Activated naive CD4-positive, alpha-beta T cell treated with Interleukin-2 at 50 U/mL for 16 hours (primary cell): ENCODE measurements around the gene APOBEC3G.
"Not testable (repeated sequence)": the region's sequence is repeated elsewhere in the genome, so short reads cannot be mapped to it uniquely, and the experiment has no call there.

Experiments used
- DNase-seq: peaks from one replicate; pipeline ENCODE4 v3.0.0-alpha.2; 2020

APOBEC3G gene

DNA sequence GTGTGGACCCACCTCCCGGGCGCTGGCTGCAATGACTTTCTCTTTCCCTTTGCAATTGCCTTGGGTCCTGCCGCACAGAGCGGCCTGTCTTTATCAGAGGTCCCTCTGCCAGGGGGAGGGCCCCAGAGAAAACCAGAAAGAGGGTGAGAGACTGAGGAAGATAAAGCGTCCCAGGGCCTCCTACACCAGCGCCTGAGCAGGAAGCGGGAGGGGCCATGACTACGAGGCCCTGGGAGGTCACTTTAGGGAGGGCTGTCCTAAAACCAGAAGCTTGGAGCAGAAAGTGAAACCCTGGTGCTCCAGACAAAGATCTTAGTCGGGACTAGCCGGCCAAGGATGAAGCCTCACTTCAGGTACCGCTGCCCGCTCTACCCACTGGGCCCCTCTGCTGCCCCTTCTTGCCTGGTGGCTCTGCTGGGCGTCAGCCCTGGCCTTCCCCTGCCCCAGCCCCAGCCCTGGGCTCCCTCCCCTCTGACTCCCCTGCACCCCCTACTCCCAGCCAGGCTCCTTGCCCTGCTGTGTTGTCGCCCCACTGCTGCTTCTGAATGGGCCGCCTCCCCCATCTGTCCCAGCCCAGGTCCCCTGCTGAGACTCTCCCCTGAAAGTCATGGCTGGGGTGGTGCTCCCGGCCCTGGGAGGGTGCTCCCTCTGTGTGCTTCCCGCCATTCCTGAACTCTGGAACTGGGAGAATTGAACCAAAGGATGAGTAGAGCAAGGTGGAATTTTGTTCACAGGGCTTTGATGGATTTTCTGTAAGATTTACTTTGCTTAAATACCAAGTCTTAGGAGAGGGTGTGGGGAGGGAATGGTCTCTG lies at the start of gene APOBEC3G:
Gene APOBEC3G, plus strand, starts transcription at position 250 of the 815 bp plus-strand sequence. Its CDS starts 87 bp downstream, at position 337.
- DNase-seq = peak; percentile 63

DNA sequence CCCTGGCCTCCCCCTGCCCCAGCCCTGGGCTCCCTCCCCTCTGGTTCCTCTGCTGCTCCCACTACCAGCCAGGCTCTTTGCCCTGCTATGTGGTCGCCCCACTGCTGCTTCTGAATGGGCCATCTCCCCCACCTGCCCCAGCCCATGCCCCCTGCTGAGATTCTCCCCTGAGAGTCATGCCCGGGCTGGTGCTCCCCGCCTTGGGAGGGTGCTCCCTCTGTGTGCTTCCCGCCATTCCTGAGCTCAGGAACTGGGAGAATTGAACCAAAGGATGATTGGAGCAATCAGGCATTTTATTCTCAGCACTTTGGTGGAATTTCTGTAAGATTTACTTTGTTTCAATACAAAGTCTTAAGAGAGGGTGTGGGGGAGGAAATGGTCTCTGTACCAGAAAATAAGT lies 49.4 kb upstream of the APOBEC3G start:
- no peak for DNase-seq

GRCh38 chr22:39028281-39028680 lies 48.8 kb upstream of the APOBEC3G start:
- DNase-seq = no peak

GRCh38 chr22:39029227-39029626 lies 47.8 kb upstream of the APOBEC3G start:
- no peak for DNase-seq

GRCh38 chr22:39030705-39031104 lies 46.4 kb upstream of the APOBEC3G start:
- DNase-seq = no peak

- not testable (repeated sequence) for DNase-seq
These were observed 45.4 kb upstream of the APOBEC3G start for GRCh38 chr22:39031434-39032295.

DNA sequence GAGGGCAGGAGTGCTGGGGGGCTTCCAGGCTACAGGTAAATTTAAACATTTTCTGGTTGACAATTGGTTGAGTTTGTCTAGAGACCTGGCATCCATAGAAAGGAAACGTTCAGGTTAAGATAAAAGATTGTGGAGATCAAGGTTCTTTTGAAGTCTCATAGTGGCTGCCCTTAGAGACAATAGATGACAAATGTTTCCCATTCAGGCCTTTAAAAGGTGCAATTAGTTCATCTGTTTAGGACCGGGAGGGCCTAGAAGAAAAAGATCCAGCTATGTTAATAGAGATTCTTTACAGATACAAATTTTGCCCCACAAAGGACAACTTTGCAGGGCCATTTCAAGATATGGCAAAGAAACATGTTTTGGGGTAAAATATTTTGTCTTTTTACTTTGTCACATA lies 40.0 kb upstream of the APOBEC3G start:
- DNase-seq = not testable (repeated sequence)

DNA sequence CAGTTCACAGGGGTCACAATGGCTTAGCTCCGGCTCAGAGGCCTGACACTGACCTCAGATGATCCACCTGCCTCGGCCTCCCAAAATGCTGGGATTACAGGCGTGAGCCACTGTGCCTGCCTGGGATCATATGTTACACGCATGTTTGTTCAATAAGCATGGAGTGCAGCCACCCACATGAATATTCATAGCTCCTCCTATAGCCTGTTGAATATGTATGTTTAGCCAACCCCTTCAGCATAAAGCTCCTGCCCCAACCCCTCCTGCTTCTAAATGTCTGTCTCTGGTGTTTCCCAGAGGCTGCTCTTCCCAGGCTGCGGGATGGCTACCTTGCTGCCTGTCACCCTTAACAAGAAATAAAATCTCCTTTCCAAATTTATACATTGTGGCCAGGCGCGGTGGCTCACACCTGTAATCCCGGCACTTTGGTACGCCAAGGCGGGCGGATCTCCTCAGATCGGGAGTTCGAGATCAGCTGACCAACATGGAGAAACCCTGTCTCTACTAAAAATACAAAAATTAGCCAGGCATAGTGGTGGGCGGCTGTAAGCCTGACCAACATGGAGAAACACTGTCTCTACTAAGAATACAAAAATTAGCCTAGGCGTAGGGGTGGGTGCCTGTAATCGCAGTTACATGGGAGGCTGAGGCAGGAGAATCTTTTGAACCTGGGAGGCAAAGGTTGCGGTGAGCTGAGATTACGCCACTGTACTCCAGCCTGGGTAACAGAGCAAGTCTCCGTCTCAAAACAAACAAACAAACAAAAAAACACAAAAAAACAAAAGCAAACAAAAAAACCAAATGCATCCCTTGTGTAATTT lies 37.6 kb upstream of the APOBEC3G start:
- DNase-seq = no peak

DNA sequence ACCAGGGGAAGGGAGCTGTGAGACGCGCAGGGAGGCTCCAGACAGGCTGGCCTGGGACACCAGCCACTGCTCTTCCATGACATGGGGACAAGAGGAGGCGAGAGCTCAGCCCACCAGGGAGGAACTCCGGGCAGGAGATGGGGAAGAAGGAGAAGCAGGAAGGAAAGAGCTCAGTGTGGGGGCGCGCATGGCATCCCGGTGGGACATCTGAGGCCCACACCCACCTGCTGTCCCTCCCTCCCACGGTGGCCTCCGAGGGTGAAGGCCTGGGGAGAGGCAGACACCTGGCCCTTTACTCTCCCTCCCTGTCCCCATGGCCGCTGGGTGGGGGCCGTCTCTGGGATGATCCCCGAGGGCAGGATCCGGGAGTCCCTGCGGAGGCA lies 36.9 kb upstream of the APOBEC3G start:
- not testable (repeated sequence) for DNase-seq

DNA sequence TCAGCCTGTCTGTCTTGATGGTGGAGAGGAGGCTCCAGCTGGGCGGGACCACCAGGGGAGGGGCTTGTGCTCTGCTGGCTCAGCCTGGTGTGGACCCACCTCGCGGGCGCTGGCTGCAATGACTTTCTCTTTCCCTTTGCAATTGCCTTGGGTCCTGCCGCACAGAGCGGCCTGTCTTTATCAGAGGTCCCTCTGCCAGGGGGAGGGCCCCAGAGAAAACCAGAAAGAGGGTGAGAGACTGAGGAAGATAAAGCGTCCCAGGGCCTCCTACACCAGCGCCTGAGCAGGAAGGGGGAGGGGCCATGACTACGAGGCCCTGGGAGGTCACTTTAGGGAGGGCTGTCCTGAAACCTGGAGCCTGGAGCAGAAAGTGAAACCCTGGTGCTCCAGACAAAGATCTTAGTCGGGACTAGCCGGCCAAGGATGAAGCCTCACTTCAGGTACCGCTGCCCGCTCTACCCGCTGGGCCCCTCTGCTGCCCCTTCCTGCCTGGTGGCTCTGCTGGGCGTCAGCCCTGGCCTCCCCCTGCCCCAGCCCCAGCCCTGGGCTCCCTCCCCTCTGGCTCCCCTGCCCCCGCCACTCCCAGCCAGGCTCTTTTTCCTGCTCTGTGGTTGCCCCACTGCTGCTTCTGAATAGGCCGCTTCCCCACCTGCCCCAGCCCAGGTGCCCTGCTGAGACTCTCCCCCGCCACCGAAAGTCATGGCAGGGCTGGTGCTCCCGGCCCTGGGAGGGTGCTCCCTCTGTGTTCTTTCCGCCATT lies 36.4 kb upstream of the APOBEC3G start, which contains the start of gene APOBEC3F:
Gene APOBEC3F, plus strand, starts transcription at position 327 of the 759 bp plus-strand sequence. Its CDS starts 97 bp downstream, at position 424.
- peak; percentile 76 for DNase-seq

- DNase-seq = no peak
These were observed 35.2 kb upstream of the APOBEC3G start for GRCh38 chr22:39041908-39042307.

DNA sequence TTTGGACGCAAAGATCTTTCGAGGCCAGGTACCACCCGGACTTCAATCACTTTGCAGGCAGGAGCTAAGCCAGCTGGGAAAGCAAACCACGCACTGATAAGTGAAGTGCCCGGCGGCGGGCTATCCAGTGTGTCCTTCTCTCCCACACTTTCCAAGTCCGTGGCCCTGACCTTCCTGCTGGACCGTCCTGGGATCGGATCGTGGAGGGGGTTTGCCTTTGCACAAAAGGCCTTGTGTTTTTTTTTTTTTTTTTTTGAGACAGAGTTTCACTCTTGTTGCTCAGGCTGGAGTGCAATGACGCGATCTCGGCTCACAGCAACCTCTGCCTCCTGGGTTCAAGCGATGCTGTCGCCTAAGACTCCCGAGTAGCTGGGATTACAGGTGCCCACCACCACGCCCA lies 34.0 kb upstream of the APOBEC3G start:
- DNase-seq = not testable (repeated sequence)

- DNase-seq = not testable (repeated sequence)
These were observed 31.9 kb upstream of the APOBEC3G start for GRCh38 chr22:39045136-39045535.

- not testable (repeated sequence) for DNase-seq
These were observed 27.6 kb upstream of the APOBEC3G start for GRCh38 chr22:39049486-39049885.

DNA sequence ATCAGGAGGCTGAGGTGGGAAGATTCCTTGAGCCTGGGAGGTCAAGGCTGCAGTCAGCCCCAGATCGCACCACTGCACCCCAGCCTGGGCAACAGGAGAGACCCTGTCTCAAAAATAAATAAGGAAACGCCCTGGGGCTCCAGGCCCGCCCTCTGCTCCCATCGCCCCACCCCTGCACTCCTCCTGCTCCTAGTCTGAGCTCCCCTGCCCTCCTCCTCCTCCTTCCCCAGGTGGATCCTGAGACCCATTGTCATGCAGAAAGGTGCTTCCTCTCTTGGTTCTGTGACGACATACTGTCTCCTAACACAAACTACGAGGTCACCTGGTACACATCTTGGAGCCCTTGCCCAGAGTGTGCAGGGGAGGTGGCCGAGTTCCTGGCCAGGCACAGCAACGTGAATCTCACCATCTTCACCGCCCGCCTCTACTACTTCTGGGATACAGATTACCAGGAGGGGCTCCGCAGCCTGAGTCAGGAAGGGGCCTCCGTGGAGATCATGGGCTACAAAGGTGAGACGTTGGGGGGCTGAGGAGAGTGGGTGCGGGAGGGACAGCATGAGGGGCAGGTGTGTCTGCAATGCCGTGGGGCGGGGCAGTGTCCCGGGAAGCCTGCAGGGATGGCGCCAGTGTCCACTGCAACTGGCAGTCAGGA lies 25.1 kb upstream of the APOBEC3G start:
- DNase-seq = not testable (repeated sequence)

DNA sequence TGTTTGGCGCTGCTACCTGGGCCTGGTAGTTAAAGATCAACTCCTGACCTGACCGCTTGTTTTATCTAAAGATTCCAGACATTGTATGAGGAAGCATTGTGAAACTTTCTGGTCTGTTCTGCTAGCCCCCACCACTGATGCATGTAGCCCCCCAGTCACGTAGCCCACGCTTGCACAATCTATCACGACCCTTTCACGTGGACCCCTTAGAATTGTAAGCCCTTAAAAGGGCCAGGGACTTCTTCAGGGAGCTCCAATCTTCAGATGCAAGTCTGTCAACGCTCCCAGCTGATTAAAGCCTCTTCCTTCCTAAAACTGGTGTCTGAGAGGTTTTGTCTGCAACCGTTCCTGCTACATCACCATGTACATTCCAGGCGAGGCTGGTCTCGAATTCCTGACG lies 21.4 kb upstream of the APOBEC3G start:
- DNase-seq = no peak

DNA sequence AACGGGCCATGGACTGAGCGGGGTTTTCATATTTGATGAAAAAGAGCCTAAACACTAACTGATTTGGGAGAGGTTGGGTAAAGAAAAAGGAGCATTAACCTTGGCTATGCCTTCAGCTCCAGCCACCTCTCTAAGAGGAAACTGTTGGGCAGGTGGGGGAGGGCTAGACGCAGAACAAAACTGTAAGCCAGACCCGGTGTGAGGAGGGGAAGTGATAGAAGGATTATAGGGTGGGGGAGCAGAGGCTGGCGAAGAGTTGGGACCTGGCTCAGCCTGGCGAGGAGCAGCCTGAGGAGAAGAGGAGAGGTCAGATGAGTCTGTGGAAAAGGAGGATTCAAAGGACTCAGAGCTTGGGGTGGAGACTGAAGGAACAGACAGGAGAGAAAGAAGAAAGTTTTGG lies 15.8 kb upstream of the APOBEC3G start:
- DNase-seq = not testable (repeated sequence)

GRCh38 chr22:39061951-39062350 lies 15.1 kb upstream of the APOBEC3G start:
- DNase-seq = not testable (repeated sequence)

DNA sequence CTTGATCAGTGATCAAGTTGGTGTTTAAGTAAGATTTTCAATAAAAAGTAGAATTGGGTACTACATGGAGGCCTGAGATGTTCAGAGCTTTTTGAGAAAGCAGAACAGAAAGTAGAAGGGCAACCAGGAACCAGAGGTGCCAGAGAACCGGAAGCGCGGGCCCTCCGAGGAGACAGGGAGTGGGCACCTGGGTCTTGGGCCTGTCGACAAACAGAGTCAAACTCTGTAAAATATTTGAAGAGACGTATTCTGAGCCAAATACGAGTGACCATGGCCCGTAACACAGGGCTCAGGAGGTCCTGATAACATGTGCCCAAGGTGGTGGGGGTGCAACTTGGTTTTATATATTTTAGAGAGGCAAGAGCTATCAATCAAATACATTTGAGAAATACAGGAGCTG lies 13.2 kb upstream of the APOBEC3G start:
- DNase-seq = not testable (repeated sequence)

GRCh38 chr22:39066442-39067276 lies 10.4 kb upstream of the APOBEC3G start:
- not testable (repeated sequence) for DNase-seq
